NB4 (cell line): ENCODE results near the gene C10orf120.

ENCODE experiments used
- DNase-seq: peaks from one replicate; pipeline ENCODE4 v3.0.0; 2010; ENCODE audit warnings: low read depth
- H3K4me3 ChIP-seq: one replicate; pipeline ENCODE4 v1.5.1; 2011; ENCODE audit warnings: mild to moderate bottlenecking, low read depth, low read length, moderate library complexity
- CTCF ChIP-seq: IDR thresholded peaks from one replicate; pipeline ENCODE4 v1.5.1; 2012; ENCODE audit warnings: low read depth, low read length
- MAX ChIP-seq: IDR thresholded peaks from 2 replicates; pipeline ENCODE4 v1.6.1; 2011; ENCODE audit warnings: low read depth, low read length
- MYC ChIP-seq: IDR thresholded peaks from 2 replicates; pipeline ENCODE4 v1.6.1; 2011; ENCODE audit warnings: low read depth, low read length
- POLR2A ChIP-seq: IDR thresholded peaks from 2 replicates; pipeline ENCODE4 v1.6.1; 2011; ENCODE audit warnings: mild to moderate bottlenecking; ENCODE audit not compliant: insufficient read length; ENCODE audit errors: extremely low read depth

Gene C10orf120

GRCh38 chr10:122707535-122707934 lies 7.9 kb upstream of the C10orf120 start:
- TF ChIP-seq MAX (no peak), MYC (no peak), CTCF (no peak), POLR2A (no peak)
- no peak for DNase-seq
- no peak overlapping the region for H3K4me3 ChIP-seq

DNA sequence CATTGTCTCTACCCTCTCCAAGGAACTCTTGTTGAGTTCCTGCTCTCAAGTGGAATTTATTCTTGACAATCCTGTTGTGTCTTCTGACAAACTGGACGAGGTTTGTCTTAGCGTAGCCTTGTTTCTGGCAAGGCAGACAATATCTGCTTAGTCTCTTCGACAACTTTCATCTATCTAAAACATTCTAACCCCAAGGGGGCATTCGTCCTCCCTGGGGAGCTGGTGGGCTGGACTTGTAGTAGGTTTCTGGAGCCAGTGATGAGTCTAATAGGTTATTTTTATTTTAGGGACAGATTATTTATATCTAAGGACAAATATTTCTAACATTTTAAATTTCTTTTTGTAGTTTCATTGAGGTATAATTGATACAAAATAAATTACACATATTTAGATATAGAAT lies 7.3 kb upstream of the C10orf120 start:
- DNase-seq: no peak
- TF ChIP-seq MAX: no peak
- TF ChIP-seq POLR2A: no peak
- TF ChIP-seq MYC: no peak
- TF ChIP-seq CTCF: no peak
- no peak overlapping the region for H3K4me3 ChIP-seq

DNA sequence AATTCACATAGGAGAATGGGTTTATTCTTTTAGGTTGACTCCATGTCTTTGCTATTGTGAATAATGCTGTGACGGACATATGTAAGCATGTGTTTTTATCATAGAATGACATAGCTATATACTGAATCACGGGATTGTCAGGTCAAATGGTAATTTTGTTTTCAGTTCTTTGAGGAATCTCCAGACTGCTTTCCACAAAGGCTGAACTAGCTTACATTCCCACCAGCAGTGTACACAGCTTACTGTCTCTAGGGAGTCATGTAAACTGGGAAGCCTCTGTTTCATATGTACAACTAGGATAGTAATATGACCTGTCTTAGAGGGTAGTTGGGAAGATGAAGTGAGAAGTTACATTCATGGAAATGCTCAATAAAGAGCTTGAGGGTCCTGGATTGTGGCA lies 6.8 kb upstream of the C10orf120 start:
- H3K4me3 ChIP-seq: no peak overlapping the region
- DNase-seq: no peak
- no peak for TF ChIP-seq POLR2A
- no peak for TF ChIP-seq CTCF
- no peak for TF ChIP-seq MYC
- TF ChIP-seq MAX: no peak

GRCh38 chr10:122703483-122704448 lies 4.1 kb upstream of the C10orf120 start:
- TF ChIP-seq MYC (no peak), CTCF (peak; percentile 89), POLR2A (no peak), MAX (no peak)
- peak; percentile 73 for DNase-seq
- H3K4me3 ChIP-seq: no peak overlapping the region

DNA sequence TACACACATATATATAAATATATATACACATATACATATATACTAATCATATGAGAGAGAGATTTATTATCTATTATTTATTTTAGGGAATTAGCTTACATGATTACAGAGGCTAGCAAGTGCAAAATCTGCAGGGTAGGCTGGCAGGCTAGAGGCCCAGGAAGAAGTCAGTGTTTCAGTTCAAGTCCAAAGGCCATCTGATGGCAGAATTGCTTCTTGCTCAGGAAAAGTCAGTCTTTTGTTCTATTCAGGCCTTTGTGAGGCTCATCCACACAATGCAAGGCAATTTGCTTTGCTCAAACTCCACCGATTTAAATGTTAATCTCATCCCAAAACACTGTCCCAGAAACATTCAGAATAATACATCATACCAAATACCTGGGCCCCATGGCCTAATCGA lies 2.6 kb upstream of the C10orf120 start:
- no peak overlapping the region for H3K4me3 ChIP-seq
- TF ChIP-seq MYC (no peak), CTCF (no peak), POLR2A (no peak), MAX (no peak)
- no peak for DNase-seq
